ENCODE measurements around the gene PI4KB. TPM values are rescaled to one million over a fixed set of nuclear protein-coding genes. Genes with fewer than 3 reads are reported as not detected.

PI4KB gene
- polyA plus RNA-seq, 1 donor from 2014 or later = 22.8 TPM

DNA sequence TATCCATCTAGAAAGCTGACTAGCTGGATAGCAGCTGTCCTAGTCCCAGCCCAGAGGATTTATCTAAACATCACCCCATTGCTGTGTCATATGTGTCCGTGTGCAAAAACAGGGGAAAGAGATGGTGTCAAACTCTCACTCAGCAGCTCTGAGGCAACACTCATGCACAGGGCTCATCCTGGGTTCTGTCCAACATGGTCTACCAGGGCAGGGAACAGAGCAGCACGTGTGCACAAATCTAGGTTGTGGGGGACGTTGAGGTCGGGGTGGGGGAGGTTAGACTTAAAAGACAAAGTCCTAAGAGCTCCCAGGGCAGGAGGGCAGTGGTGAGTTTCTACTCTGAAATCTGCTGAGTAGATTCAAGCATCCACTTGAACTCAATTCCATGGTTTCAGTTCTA is 16.2 kb downstream of the PI4KB start:
- H3K27me3 ChIP-seq (ENCODE audit: insufficient read depth, low read depth, low read length) = no peaks in the 10 kb centered on the region
- no peaks in the 10 kb centered on the region for H3K9me3 ChIP-seq (ENCODE audit: low read length)
- H3F3A ChIP-seq (ENCODE audit: insufficient read depth, low read length, poor library complexity, severe bottlenecking) = no peaks in the 10 kb centered on the region
- no peak for TF ChIP-seq RAD21 (conservative IDR thresholded peaks at IDR 0.05)
- H3K4me2 ChIP-seq (ENCODE audit: low read length) = no peak overlapping the region
- H4K20me1 ChIP-seq (ENCODE audit: insufficient read depth) = no peaks in the 10 kb centered on the region
- H2AFZ ChIP-seq (ENCODE audit: low read depth, low read length) = no peak overlapping the region
- H3K36me3 ChIP-seq (ENCODE audit: insufficient read depth, low read length) = peaks cover 6% of the 10 kb centered on the region
- no peaks in the 10 kb centered on the region for H3K9me2 ChIP-seq (ENCODE audit: insufficient read depth, low read length)
- no peak overlapping the region for H3K27ac ChIP-seq (ENCODE audit: low read length)
- no peak overlapping the region for H3K9ac ChIP-seq (ENCODE audit: low read length)
- no peak overlapping the region for H3K4me3 ChIP-seq (ENCODE audit: low read length)
- no peaks in the 10 kb centered on the region for H3K79me2 ChIP-seq (replicated peaks; ENCODE audit: insufficient read depth, low read length)

DNA sequence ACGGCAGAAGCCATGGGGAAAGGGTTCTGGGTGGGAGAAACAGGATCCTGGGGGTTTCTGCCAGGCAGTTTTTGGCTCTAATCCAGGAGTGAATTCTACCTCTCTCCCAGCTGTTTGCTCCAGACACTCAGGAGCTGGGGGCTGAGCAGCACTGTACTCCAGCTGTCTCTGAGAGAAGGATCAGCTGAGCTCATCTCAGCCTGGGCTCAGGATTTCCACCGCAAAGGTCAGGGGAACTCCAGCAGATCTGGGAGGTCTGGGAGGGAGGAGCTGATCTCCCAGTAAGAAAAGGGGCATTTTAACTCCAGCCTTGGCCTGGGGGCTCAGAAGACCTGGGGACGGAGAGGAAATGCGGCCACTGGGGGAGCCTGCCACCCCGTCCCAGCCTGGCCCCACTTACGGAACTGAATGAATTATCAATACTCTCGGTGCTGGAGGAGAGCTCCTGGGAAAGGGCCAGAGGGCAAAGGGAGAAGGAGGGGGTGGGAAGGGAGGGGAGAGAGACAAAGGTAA is 17.3 kb downstream of the PI4KB start:
- Histone ChIP-seq H3K27me3 (ENCODE audit: insufficient read depth, low read depth, low read length) (no peaks in the 10 kb centered on the region), H3K79me2 (replicated peaks; ENCODE audit: insufficient read depth, low read length) (no peaks in the 10 kb centered on the region), H3K9ac (ENCODE audit: low read length) (no peak overlapping the region), H3K9me3 (ENCODE audit: low read length) (no peaks in the 10 kb centered on the region), H3K9me2 (ENCODE audit: insufficient read depth, low read length) (no peaks in the 10 kb centered on the region), H3K36me3 (ENCODE audit: insufficient read depth, low read length) (peaks cover 10% of the 10 kb centered on the region), H3K27ac (ENCODE audit: low read length) (no peak overlapping the region), H2AFZ (ENCODE audit: low read depth, low read length) (no peak overlapping the region), H3K4me3 (ENCODE audit: low read length) (no peak overlapping the region), H3F3A (ENCODE audit: insufficient read depth, low read length, poor library complexity, severe bottlenecking) (no peaks in the 10 kb centered on the region), H4K20me1 (ENCODE audit: insufficient read depth) (no peaks in the 10 kb centered on the region), H3K4me2 (ENCODE audit: low read length) (no peak overlapping the region)
- TF ChIP-seq, protein P1, sequence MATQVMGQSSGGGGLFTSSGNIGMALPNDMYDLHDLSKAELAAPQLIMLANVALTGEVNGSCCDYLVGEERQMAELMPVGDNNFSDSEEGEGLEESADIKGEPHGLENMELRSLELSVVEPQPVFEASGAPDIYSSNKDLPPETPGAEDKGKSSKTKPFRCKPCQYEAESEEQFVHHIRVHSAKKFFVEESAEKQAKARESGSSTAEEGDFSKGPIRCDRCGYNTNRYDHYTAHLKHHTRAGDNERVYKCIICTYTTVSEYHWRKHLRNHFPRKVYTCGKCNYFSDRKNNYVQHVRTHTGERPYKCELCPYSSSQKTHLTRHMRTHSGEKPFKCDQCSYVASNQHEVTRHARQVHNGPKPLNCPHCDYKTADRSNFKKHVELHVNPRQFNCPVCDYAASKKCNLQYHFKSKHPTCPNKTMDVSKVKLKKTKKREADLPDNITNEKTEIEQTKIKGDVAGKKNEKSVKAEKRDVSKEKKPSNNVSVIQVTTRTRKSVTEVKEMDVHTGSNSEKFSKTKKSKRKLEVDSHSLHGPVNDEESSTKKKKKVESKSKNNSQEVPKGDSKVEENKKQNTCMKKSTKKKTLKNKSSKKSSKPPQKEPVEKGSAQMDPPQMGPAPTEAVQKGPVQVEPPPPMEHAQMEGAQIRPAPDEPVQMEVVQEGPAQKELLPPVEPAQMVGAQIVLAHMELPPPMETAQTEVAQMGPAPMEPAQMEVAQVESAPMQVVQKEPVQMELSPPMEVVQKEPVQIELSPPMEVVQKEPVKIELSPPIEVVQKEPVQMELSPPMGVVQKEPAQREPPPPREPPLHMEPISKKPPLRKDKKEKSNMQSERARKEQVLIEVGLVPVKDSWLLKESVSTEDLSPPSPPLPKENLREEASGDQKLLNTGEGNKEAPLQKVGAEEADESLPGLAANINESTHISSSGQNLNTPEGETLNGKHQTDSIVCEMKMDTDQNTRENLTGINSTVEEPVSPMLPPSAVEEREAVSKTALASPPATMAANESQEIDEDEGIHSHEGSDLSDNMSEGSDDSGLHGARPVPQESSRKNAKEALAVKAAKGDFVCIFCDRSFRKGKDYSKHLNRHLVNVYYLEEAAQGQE (IDR thresholded peaks at IDR 0.05; ENCODE audit: borderline replicate concordance) = no peak
- TF ChIP-seq RAD21 (conservative IDR thresholded peaks at IDR 0.05) (no peak), POLR2AphosphoS5 (IDR thresholded peaks at IDR 0.05) (no peak), TAF1 (IDR thresholded peaks at IDR 0.05; ENCODE audit: low read depth) (no peak), EZH2 (IDR thresholded peaks at IDR 0.05; ENCODE audit: borderline replicate concordance, insufficient read depth, low read length, poor library complexity, severe bottlenecking) (no peak), SMC3 (conservative IDR thresholded peaks at IDR 0.05; ENCODE audit: poor library complexity) (no peak), MXI1 (conservative IDR thresholded peaks at IDR 0.05; ENCODE audit: poor library complexity, severe bottlenecking) (no peak)

DNA sequence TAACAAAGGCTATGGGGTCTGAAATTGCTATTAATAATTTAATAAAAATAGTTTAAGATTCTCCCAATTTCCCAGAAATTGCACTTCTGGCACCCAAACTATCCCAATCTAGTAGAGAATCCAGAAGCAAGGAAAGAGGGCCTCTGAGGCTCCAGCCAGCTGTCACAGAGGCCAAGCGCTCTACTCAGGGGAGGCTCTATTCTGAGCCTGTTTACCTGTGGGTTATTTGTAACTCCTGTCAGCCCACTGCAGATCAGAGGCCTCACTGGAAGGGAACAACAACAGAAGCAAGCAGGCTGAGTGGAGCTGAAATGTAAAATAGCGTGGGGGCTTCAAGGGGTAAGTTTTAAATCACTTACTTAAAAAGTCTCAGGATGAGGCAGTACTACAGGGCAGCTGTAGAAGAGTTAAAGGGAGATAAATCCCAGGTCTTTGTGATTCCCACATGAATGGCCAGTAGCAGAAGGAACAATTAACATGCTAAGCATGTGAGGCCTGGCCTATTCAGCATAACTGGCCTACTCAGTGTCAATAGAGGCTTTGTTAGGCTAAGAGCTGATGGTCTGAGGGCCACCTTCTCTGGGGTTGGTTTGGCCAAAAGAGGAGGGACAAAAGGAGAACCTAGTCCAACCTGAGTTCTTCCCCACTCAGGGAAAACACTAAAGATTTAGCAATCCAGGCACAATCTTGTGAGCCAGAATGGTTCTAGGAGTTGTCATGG is 32.3 kb downstream of the PI4KB start:
- Histone ChIP-seq H3K79me2 (replicated peaks; ENCODE audit: insufficient read depth, low read length) (no peaks in the 10 kb centered on the region), H3K9ac (ENCODE audit: low read length) (no peak overlapping the region), H4K20me1 (ENCODE audit: insufficient read depth) (no peaks in the 10 kb centered on the region), H3K27me3 (ENCODE audit: insufficient read depth, low read depth, low read length) (no peaks in the 10 kb centered on the region), H3K36me3 (ENCODE audit: insufficient read depth, low read length) (peaks cover 8% of the 10 kb centered on the region), H3K9me3 (ENCODE audit: low read length) (no peaks in the 10 kb centered on the region), H3F3A (ENCODE audit: insufficient read depth, low read length, poor library complexity, severe bottlenecking) (no peaks in the 10 kb centered on the region), H3K4me3 (ENCODE audit: low read length) (no peak overlapping the region), H3K27ac (ENCODE audit: low read length) (no peak overlapping the region), H2AFZ (ENCODE audit: low read depth, low read length) (no peak overlapping the region), H3K4me2 (ENCODE audit: low read length) (no peak overlapping the region), H3K9me2 (ENCODE audit: insufficient read depth, low read length) (no peaks in the 10 kb centered on the region)
- no peak for TF ChIP-seq SMC3 (conservative IDR thresholded peaks at IDR 0.05; ENCODE audit: poor library complexity)
- TF ChIP-seq RAD21 (conservative IDR thresholded peaks at IDR 0.05) = no peak
- TF ChIP-seq MXI1 (conservative IDR thresholded peaks at IDR 0.05; ENCODE audit: poor library complexity, severe bottlenecking) = no peak
- TF ChIP-seq, protein P1 (IDR thresholded peaks at IDR 0.05; ENCODE audit: borderline replicate concordance) = no peak
- TF ChIP-seq EZH2 (IDR thresholded peaks at IDR 0.05; ENCODE audit: borderline replicate concordance, insufficient read depth, low read length, poor library complexity, severe bottlenecking) = no peak
- no peak for TF ChIP-seq TAF1 (IDR thresholded peaks at IDR 0.05; ENCODE audit: low read depth)

Measured in neural cell (in vitro differentiated cells).